HG02884 (cell line): Measurements from ENCODE around the gene STX10.
"Not testable (repeated sequence)": the region's sequence is repeated elsewhere in the genome, so short reads cannot be mapped to it uniquely, and the experiment has no call there.

Experiments used
- ATAC-seq: cut with Tn5 transposase; IDR thresholded peaks from one replicate; pipeline ENCODE4 v1.9.1; 2021; ENCODE audit warnings: mild to moderate bottlenecking, moderate library complexity; ENCODE audit not compliant: unreplicated experiment

Gene STX10

GRCh38 chr19:13165162-13165997 is 15.2 kb upstream of the STX10 start:
- ATAC-seq = no peak

DNA sequence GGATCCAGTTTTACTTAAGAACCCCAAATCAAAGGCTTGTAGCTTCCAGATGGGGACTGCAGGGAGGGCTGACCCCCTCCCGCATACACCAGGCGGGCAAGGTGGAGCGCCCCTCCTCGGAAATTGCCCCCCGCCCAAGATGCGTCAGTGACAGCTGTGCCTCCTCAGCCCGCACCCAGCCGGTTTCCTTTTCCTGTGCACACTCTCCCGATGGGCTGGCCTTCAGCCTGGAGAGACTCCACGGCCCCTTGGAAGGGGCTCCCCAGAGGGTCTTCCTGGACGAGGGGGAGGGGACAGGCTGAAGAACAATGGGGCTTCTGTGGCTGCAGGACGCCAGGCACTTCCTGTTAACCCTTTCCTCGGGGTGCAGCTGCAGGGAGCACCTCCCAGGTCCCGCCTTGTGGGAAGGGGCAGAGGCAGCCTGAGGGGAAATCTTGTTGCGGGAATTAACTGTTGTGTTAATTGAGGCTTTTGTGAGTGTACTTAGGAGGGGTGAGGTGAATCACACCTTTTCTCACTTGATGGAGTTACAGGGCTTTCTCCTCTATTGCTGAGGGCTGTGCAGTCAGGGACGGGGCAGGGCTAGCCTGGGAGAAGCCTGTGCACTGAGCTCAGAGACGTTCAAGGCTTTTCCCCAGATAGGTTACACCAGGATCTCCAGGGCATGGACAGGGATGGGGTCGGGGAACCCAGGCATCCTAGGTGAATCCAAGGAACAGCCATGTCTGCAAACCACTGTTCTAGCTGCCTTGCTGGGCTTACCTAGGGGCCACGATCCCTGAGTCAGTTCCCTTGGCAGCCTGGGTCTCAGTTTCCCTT is 14.4 kb upstream of the STX10 start:
- ATAC-seq = no peak

DNA sequence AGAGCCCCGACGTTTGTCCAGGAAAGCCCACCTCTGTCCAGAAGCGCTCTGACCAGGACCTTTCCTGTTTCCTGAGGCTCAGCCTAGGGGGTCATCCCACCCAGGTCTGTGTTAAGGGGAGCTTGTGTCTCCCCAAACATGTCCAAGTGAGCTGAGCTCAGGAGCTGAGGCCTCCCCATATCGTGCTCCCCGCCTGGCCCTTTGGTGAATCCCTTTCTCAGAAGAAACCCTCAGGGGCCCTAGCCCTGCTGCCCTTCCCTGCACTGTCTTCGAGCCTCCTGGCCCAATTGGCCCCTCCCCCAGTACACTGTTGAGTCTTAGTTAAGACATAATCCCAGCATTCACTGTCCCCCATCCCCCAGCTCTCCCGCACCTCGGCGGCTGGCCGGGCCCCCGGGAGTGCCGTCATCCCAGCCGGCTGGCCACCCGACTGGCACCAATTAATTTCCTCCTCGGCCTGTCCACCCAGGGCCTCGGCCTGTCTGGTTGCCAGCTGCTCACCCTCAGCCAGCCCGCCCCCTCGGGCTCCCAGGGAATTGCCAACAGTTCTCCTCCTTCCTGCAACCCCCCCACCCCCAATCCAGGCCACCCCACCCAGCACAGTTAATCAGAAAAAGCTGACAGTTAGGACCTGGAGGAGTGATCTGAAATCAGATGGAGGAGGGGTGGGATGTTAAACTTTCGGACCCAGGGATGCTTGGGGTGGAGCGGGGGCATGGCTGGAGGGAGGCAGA is 13.6 kb upstream of the STX10 start:
- ATAC-seq = no peak

GRCh38 chr19:13162724-13163608 is 12.8 kb upstream of the STX10 start:
- peak; percentile 49 for ATAC-seq

DNA sequence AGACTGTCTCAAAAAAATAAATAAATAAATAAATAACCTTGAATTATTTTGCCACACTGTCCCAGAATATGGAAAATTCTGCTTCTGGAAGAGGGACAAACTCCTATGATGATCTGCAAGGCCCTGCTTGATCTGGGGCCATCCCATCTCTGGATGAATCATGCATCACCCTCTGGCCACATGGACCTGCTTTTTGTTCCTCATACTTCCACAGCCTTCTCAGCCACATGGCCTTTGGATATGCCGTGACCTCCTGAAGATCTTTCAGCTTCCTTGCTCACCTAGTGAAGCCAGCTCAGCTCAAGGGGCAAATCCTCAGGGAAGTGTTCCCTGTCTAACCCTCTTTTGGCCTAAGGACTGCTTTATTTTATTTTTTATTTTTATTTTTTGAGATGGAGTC is 10.4 kb upstream of the STX10 start:
- no peak for ATAC-seq

GRCh38 chr19:13159713-13160112 is 9.5 kb upstream of the STX10 start:
- ATAC-seq = no peak

DNA sequence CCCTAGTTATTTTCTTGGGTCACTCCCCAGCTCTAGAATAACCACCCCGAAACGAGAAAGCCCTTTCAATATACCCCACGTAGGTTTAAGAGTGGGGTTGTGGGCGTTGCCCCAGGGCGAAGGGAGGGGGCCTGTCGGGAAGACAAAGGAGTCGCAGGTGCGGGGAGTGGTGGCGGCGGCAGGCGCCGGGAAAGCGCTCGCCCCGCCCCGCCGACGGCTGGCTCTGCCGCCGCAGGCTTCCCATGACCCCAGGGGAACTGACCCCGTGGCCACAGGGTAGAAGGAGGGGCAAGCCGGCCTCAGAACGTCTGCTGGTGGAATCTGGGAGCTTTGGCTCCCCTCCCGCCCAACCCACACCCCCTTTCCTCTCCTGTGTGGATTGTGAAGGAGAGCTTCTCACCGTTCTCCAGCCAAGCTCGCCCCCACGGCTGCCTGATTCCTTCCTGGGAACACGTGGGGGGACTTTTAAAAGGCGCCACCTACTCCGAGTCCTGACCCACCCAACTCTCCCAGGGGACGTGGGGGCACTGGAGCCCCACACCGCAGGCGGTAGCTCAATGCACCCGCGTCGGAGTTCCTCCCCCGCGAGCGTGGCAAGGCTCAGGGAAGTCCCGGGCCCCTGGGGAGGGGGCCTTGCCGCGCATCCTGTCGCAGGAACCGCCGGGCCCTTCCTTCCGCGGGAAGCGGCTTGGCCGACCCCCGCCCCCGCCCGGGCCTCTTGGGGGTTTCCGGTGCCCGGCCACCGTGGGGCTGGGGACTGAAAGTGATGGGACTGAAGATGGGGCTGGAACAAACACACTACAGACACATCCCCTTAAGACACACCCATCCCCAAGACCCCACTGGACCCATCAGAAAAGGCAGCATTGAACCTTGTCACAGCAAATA is 5.5 kb upstream of the STX10 start:
- no peak for ATAC-seq

- ATAC-seq = no peak
Measured at GRCh38 chr19:13154911-13155471, 4.8 kb upstream of the STX10 start.

- no peak for ATAC-seq
Measured at GRCh38 chr19:13154241-13154778, 4.1 kb upstream of the STX10 start.

- no peak for ATAC-seq
Measured at GRCh38 chr19:13153569-13154240, 3.5 kb upstream of the STX10 start.

- ATAC-seq = no peak
Measured at GRCh38 chr19:13152974-13153568, 2.9 kb upstream of the STX10 start.

DNA sequence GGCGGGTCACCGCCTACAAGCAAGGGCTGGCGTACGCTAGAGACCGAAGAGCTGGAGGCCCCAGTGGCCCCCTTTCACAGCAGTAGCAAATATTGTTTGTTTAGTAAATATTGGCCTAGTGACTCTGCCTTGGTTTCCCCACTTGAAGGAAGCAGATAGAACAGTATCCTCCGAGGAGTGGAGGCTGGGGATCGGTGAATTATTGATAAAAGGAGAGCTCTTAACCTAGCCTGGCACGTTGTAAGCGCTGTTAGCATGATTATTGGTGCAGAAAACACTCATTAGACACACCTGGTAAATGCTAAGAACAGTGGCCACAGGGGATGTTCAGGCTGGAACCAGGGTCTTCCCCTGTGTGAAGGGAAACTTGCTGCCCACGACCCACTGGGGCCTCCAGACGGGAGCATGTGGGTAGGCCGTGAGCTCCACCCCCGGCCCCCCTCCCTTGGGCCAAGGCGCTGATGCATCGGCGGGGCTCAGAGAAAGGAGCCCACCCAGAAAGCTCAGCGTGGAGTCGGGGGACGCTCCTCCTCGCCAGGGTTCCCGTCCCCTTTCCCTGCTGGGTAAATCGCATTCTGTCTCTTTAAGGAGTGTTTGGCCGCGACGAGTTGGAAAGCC is 2.3 kb upstream of the STX10 start:
- ATAC-seq = no peak

- no peak for ATAC-seq
Measured at GRCh38 chr19:13151605-13152355, 1.6 kb upstream of the STX10 start.

DNA sequence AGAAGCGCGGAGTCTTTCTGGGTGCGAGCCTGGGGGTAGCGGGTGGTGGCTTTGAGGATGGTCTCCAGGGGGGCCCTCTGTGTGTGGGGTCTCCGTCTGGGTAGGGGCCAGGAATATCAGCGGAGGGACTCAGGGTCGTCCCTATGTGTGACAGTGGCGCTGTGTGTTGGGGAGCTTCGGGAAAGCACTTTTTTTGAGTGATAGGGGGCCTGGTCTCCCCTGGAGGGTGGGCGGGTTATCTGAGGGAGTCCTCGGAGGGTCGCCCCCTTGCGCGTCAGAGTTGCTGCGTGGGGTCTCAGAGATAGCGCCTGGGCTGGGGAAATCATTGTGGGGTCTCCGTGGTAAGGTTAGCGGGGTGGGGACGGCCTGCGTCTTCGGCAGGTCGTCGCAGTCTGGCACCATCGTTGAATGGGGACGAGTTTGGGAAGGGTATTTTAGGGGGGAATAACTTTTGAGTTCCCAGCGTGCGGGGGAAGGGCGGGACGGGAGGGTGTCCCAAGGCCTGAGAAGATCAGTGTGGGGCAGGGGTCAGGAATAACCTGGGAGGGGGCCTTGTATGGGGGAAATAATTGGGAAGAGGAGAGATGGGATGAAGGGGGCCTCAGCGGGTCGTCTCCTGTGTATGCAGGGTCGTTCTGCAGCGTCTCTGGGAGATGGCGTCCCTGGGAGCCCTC is 893 bp upstream of the STX10 start:
- ATAC-seq = no peak

DNA sequence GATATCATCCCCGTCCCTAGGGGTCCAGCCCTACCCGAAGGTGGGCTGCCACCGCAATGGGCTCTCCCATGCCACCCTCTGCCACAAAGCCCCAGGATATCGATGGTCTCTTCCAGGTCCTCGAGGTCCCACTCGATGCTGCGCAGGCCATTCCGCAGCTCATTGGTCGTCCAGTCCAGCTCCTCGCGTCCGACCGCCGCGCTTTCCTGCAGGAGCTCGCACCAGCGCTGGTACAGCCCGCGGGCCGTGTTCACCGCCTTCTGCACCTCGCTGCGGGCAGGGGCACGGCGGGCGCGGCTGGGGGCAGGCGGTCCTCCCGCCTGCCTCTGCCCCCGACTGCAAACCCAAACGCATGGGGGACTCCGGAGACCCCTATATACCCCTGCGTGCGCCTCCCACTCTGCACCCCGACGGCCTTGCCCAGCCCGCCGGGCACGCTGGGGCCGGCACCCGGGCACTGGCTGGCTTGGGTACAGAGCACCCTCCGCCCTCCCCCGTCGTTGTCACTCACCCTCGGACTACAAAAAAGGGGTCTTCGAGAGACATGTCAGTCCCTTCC is 468 bp downstream of the STX10 start:
- ATAC-seq = no peak

DNA sequence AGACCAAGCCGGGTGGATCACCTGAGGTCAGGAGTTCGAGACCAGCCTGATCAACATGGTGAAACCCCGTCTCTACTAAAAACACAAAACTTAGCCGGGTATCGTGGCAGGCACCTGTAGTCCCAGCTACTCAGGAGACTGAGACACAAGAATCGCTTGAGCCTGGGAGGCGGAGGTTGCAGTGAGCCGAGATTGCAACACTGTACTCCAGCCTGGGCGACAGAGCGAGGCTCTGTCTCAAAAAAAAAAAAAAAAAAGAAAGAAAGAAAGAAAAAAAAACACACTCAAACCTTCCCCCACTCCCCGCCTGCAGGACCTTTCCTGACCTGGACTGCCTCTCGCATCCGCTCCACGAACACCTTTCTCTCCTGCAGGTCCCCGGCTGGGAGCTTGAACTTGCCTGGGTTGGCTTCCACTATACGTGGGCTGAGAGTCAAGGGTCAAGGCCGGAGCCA is 975 bp downstream of the STX10 start:
- not testable (repeated sequence) for ATAC-seq
